Hepatocyte (in vitro differentiated cells): Measurements from ENCODE around the gene CTR9.

Experiments used
- EZH2phosphoT487 ChIP-seq: fragments of 200-600 bp; sonication (generic); IDR thresholded peaks from one replicate; pipeline ENCODE4 v1.6.1; 2018; ENCODE audit warnings: antibody characterized with exemption, mild to moderate bottlenecking, low read depth, moderate library complexity; ENCODE audit not compliant: unreplicated experiment, severe bottlenecking
- TF ChIP-seq, protein P1 (sequence below): fragments of 200-600 bp; sonication (generic); IDR thresholded peaks from 2 replicates; pipeline ENCODE4 v1.5.1; 2016; ENCODE audit warnings: antibody characterized with exemption, mild to moderate bottlenecking; ENCODE audit not compliant: poor library complexity

DNA sequence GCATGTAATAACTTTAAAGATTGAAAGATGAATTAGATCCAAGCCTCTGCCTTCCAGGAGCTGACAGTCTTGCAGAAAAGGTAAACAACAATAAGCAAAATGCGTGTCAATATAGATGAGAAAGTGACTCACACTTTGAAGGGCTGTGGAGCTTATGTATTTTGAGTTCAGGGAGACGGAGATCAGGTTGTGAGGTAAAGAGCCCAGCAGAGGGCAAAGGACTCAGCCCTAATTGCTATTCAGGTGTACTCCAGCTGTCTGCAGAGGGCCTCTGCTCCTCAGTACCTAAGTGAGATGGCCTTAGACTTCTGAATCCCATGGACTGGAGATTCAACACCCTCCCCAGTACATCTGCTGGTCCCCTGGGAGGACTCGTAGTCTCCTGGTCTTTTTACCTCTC, 22.9 kb upstream of the CTR9 start:
- TF ChIP-seq, protein P1, sequence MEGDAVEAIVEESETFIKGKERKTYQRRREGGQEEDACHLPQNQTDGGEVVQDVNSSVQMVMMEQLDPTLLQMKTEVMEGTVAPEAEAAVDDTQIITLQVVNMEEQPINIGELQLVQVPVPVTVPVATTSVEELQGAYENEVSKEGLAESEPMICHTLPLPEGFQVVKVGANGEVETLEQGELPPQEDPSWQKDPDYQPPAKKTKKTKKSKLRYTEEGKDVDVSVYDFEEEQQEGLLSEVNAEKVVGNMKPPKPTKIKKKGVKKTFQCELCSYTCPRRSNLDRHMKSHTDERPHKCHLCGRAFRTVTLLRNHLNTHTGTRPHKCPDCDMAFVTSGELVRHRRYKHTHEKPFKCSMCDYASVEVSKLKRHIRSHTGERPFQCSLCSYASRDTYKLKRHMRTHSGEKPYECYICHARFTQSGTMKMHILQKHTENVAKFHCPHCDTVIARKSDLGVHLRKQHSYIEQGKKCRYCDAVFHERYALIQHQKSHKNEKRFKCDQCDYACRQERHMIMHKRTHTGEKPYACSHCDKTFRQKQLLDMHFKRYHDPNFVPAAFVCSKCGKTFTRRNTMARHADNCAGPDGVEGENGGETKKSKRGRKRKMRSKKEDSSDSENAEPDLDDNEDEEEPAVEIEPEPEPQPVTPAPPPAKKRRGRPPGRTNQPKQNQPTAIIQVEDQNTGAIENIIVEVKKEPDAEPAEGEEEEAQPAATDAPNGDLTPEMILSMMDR: no peak
- no peak for TF ChIP-seq EZH2phosphoT487
